H9 (cell line): ENCODE measurements around the gene OTULINL. TPM values are rescaled to one million over a fixed set of nuclear protein-coding genes. Genes with fewer than 3 reads are reported as not detected.

Experiments used
- DNase-seq: peaks from one replicate; pipeline ENCODE4 v3.0.0-alpha.2; 2017
- H2AFZ ChIP-seq: one replicate; pipeline ENCODE4 v1.6.1; 2013; ENCODE audit warnings: mild to moderate bottlenecking, low read length, control low read depth, moderate library complexity
- H2AK5ac ChIP-seq: 2 replicates; pipeline ENCODE4 v1.6.1; 2013; ENCODE audit warnings: low read length, control low read depth, mixed read lengths; ENCODE audit not compliant: insufficient read length
- H2BK120ac ChIP-seq: one replicate; pipeline ENCODE4 v1.6.1; 2013; ENCODE audit warnings: low read depth, mild to moderate bottlenecking, low read length, control low read depth, inconsistent platforms; ENCODE audit not compliant: poor library complexity, severe bottlenecking
- H2BK12ac ChIP-seq: 2 replicates; pipeline ENCODE4 v1.6.1; 2013; ENCODE audit warnings: low read length, control low read depth, mixed read lengths, low read depth; ENCODE audit not compliant: insufficient read length
- H2BK15ac ChIP-seq: 2 replicates; pipeline ENCODE4 v1.6.1; 2013; ENCODE audit warnings: low read depth, low read length, control low read depth
- H2BK20ac ChIP-seq: one replicate; pipeline ENCODE4 v1.6.1; 2013; ENCODE audit warnings: low read depth, mild to moderate bottlenecking, low read length, control low read depth, inconsistent platforms; ENCODE audit not compliant: poor library complexity, severe bottlenecking
- H2BK5ac ChIP-seq: 2 replicates; pipeline ENCODE4 v1.6.1; 2013; ENCODE audit warnings: low read length, control low read depth, mixed read lengths; ENCODE audit not compliant: insufficient read length
- H3K14ac ChIP-seq: 2 replicates; pipeline ENCODE4 v1.6.1; 2013; ENCODE audit warnings: low read length, control low read depth; ENCODE audit not compliant: insufficient read depth
- H3K18ac ChIP-seq: 2 replicates; pipeline ENCODE4 v1.6.1; 2013; ENCODE audit warnings: low read depth, mild to moderate bottlenecking, mixed read lengths, low read length, control low read depth; ENCODE audit not compliant: insufficient read length
- H3K23ac ChIP-seq: 2 replicates; pipeline ENCODE4 v1.6.1; 2013; ENCODE audit warnings: low read length, control low read depth, mixed read lengths, low read depth; ENCODE audit not compliant: insufficient read length
- H3K23me2 ChIP-seq: 2 replicates; pipeline ENCODE4 v1.6.1; 2013; ENCODE audit warnings: low read depth, mild to moderate bottlenecking, mixed read lengths, low read length, control low read depth; ENCODE audit not compliant: insufficient read length, poor library complexity, severe bottlenecking
- H3K27ac ChIP-seq: 2 replicates; pipeline ENCODE4 v1.5.1; 2013; ENCODE audit warnings: low read length, control low read depth, mixed read lengths, low read depth; ENCODE audit not compliant: insufficient read length
- H3K27me3 ChIP-seq: 2 replicates; pipeline ENCODE4 v1.6.1; 2013; ENCODE audit warnings: low read length, control low read depth, inconsistent platforms; ENCODE audit not compliant: insufficient read depth
- H3K4ac ChIP-seq: 2 replicates; pipeline ENCODE4 v1.6.1; 2013; ENCODE audit warnings: low read depth, mild to moderate bottlenecking, control low read depth, inconsistent platforms, low read length, moderate library complexity
- H3K4me1 ChIP-seq: 2 replicates; pipeline ENCODE4 v1.6.1; 2013; ENCODE audit warnings: low read length, control low read depth, inconsistent platforms; ENCODE audit not compliant: insufficient read depth
- H3K4me2 ChIP-seq: 2 replicates; pipeline ENCODE4 v1.6.1; 2013; ENCODE audit warnings: low read length, control low read depth, mixed read lengths; ENCODE audit not compliant: insufficient read length, insufficient read depth
- H3K56ac ChIP-seq: 2 replicates; pipeline ENCODE4 v1.6.1; 2013; ENCODE audit warnings: low read depth, mild to moderate bottlenecking, mixed read lengths, low read length, control low read depth; ENCODE audit not compliant: insufficient read length
- H3K79me1 ChIP-seq: 2 replicates; pipeline ENCODE4 v1.6.1; 2013; ENCODE audit warnings: low read depth, mild to moderate bottlenecking, moderate library complexity, low read length, control low read depth, inconsistent platforms; ENCODE audit not compliant: insufficient read depth, poor library complexity, severe bottlenecking
- H3K79me2 ChIP-seq: 2 replicates; pipeline ENCODE4 v1.6.1; 2013; ENCODE audit warnings: low read length, control low read depth, inconsistent platforms; ENCODE audit not compliant: insufficient read depth
- H3K9ac ChIP-seq: 2 replicates; pipeline ENCODE4 v1.6.1; 2013; ENCODE audit warnings: low read length, control low read depth, mixed read lengths; ENCODE audit not compliant: insufficient read length; ENCODE audit errors: extremely low read depth
- H3K9me3 ChIP-seq: one replicate; pipeline ENCODE4 v1.6.1; 2013; ENCODE audit warnings: low read depth, low read length, inconsistent platforms; ENCODE audit not compliant: control insufficient read depth
- H3T11ph ChIP-seq: one replicate; pipeline ENCODE4 v1.6.1; 2013; ENCODE audit warnings: mild to moderate bottlenecking, low read length, control low read depth, inconsistent platforms
- H4K20me1 ChIP-seq: one replicate; pipeline ENCODE4 v1.6.1; 2013; ENCODE audit not compliant: control insufficient read depth, insufficient read length, insufficient read depth
- H4K5ac ChIP-seq: 2 replicates; pipeline ENCODE4 v1.6.1; 2013; ENCODE audit warnings: low read depth, mild to moderate bottlenecking, mixed read lengths, low read length, control low read depth; ENCODE audit not compliant: insufficient read length
- H4K8ac ChIP-seq: replicated peaks from 2 replicates; pipeline ENCODE4 v1.6.1; 2013; ENCODE audit warnings: low read length, control low read depth, mixed read lengths, low read depth; ENCODE audit not compliant: insufficient read length
- H4K91ac ChIP-seq: 2 replicates; pipeline ENCODE4 v1.6.1; 2013; ENCODE audit warnings: low read depth, mild to moderate bottlenecking, moderate library complexity, mixed read lengths, low read length, control low read depth; ENCODE audit not compliant: insufficient read length
- H3K27ac Mint-ChIP-seq, 3 experiments: 2 replicates in 2 of 3; 3 replicates in 1 of 3; pipeline ENCODE4 v1.8.0; 2020 to 2021; ENCODE audit warnings: mixed read lengths in 3 of 3, mild to moderate bottlenecking in 1 of 3, moderate library complexity in 1 of 3
- H3K27me3 Mint-ChIP-seq: 2 replicates; pipeline ENCODE4 v1.8.0; 2021; ENCODE audit warnings: low read depth, mild to moderate bottlenecking, moderate library complexity, mixed read lengths
- H3K36me3 Mint-ChIP-seq, 3 experiments: 2 replicates in 2 of 3; 3 replicates in 1 of 3; pipeline ENCODE4 v1.8.0; 2020 to 2021; ENCODE audit warnings: low read depth in 3 of 3, mixed read lengths in 3 of 3; ENCODE audit not compliant: insufficient read depth in 1 of 3
- H3K4me1 Mint-ChIP-seq, 2 experiments: 2 replicates each; pipeline ENCODE4 v1.8.0; 2020; ENCODE audit warnings: mixed read lengths in 2 of 2
- H3K4me3 Mint-ChIP-seq, 2 experiments: 2 replicates in 1 of 2; 3 replicates in 1 of 2; pipeline ENCODE4 v1.8.0; 2020 to 2021; ENCODE audit warnings: mild to moderate bottlenecking in 2 of 2, mixed read lengths in 2 of 2, moderate library complexity in 1 of 2
- H3K9me3 Mint-ChIP-seq, 2 experiments: 2 replicates in 1 of 2; 3 replicates in 1 of 2; pipeline ENCODE4 v1.8.0; 2020; ENCODE audit warnings: mild to moderate bottlenecking in 2 of 2, mixed read lengths in 2 of 2, moderate library complexity in 1 of 2
- CTCF ChIP-seq: fragments of 200-600 bp; sonication (generic); conservative IDR thresholded peaks from 3 replicates; pipeline ENCODE4 v1.8.0; 2021; ENCODE audit warnings: antibody characterized with exemption, mild to moderate bottlenecking
- WGBS: extraction: QIAGEN DNeasy Blood & Tissue Kit; methylation state at CpG from one replicate; pipeline ENCODE4 v1.1.7; 2013; ENCODE audit warnings: missing lambda C conversion rate, low lambda C conversion rate, mixed read lengths; ENCODE audit not compliant: insufficient read length; ENCODE audit errors: extremely low coverage; 5-methylcytosine and 5-hydroxymethylcytosine counted together
- total RNA-seq: library from RNA; stranded (reverse); gene quantifications from 2 replicates; pipeline ENCODE4 v1.2.1, GENCODE V29; 2021

Gene OTULINL
- total RNA-seq, 1 experiment from 2014 or later = 7.5 TPM

- H4K8ac ChIP-seq = no peak overlapping the region
- no peak overlapping the region for H3T11ph ChIP-seq
- H4K20me1 ChIP-seq = no peaks in the 10 kb centered on the region
- H2AK5ac ChIP-seq = no peak overlapping the region
- no peak overlapping the region for H2BK12ac ChIP-seq
- H3K36me3 Mint-ChIP-seq = no peaks in the 10 kb centered on the region
- H4K91ac ChIP-seq = no peak overlapping the region
- H3K14ac ChIP-seq = no peak overlapping the region
- no peak overlapping the region for H2BK15ac ChIP-seq
- H3K4me1 Mint-ChIP-seq = no peaks in the 10 kb centered on the region
- H3K4me1 ChIP-seq = no peaks in the 10 kb centered on the region
- no peaks in the 10 kb centered on the region for H3K79me2 ChIP-seq
- H2BK120ac ChIP-seq = no peak overlapping the region
- no peak overlapping the region for H3K4me2 ChIP-seq
- DNase-seq = no peak
- no CpG with 5 or more reads among the region's 2 CpGs for WGBS
- no peaks in the 10 kb centered on the region for H3K27me3 Mint-ChIP-seq
- H3K4ac ChIP-seq = no peak overlapping the region
- no peak overlapping the region for H3K4me3 Mint-ChIP-seq
- H3K9ac ChIP-seq = no peak overlapping the region
- no peak overlapping the region for H3K18ac ChIP-seq
- no peak overlapping the region for H4K5ac ChIP-seq
- H2BK5ac ChIP-seq = no peak overlapping the region
- no peak overlapping the region for H2AFZ ChIP-seq
- no peak overlapping the region for H3K23ac ChIP-seq
- no peak overlapping the region for H3K27ac Mint-ChIP-seq
- H3K9me3 ChIP-seq = no peaks in the 10 kb centered on the region
- no peak overlapping the region for H3K56ac ChIP-seq
- H3K79me1 ChIP-seq = no peaks in the 10 kb centered on the region
- H3K27me3 ChIP-seq = no peaks in the 10 kb centered on the region
- TF ChIP-seq CTCF = no peak
- H2BK20ac ChIP-seq = no peak overlapping the region
- H3K9me3 Mint-ChIP-seq = no peaks in the 10 kb centered on the region
- H3K23me2 ChIP-seq = no peaks in the 10 kb centered on the region
- no peak overlapping the region for H3K27ac ChIP-seq
Observed at GRCh38 chr5:14635656-14636055, 54.1 kb downstream of the OTULINL start.
